HCT116 (cell line): ENCODE data around the gene TMEM41A. TPM values are rescaled to one million over a fixed set of nuclear protein-coding genes. Genes with fewer than 3 reads are reported as not detected.

Experiments used
- ATAC-seq: fragments of 200-7000 bp; cut with Tn5 transposase; 2 replicates; pipeline ENCODE4 v1.9.1; 2020; ENCODE audit warnings: mild to moderate bottlenecking, moderate library complexity
- BruUV-seq: library from RNA; stranded (reverse); fragments of 400-500 nt; replicated peaks from 2 replicates; lab custom pipeline; 2021; lab: Mats Ljungman, UMichigan
- CTCF ChIA-PET: fragments of 300-600 bp; sonication (Branson Sonifier 250); formaldehyde crosslinking; loops from one replicate; lab custom pipeline; 2021; ENCODE audit warnings: antibody characterized with exemption; lab: Charles Lee
- POLR2A ChIA-PET: fragments of 300-600, 350-600 bp; sonication (Branson Sonifier 250); formaldehyde crosslinking; loops from one replicate; lab custom pipeline; 2021; ENCODE audit warnings: antibody characterized with exemption; lab: Charles Lee
- RAD21 ChIA-PET, 2 experiments: fragments of 300-600 bp; sonication (Branson Sonifier 250); formaldehyde crosslinking; loops; one replicate each; lab custom pipeline; 2023; ENCODE audit warnings: low total read pairs in 2 of 2; ENCODE audit not compliant: uncharacterized antibody in 2 of 2, unreplicated experiment in 2 of 2, low non-redundant PET in 1 of 2; lab: Charles Lee
- DNase-seq: peaks from one replicate; pipeline ENCODE4 v3.0.0-alpha.2; 2010; ENCODE audit warnings: low read depth, low spot score
- H2AFZ ChIP-seq: fragments of 200-600 bp; shearing (Covaris generic), sonication (generic); 2 replicates; pipeline ENCODE4 v1.6.1; 2017; ENCODE audit warnings: low read depth, mixed run types, mixed read lengths, antibody characterized with exemption, low read length; ENCODE audit not compliant: poor library complexity, severe bottlenecking
- H3K27ac ChIP-seq: 2 replicates; pipeline ENCODE4 v1.5.1; 2012; ENCODE audit warnings: low read depth, low read length
- H3K27me3 ChIP-seq: fragments of 200-600 bp; sonication (generic); 2 replicates; pipeline ENCODE4 v1.6.1; 2016; ENCODE audit warnings: mixed run types, low read length, mixed read lengths; ENCODE audit not compliant: insufficient read depth
- H3K36me3 ChIP-seq, 2 experiments: fragments of 200-500 bp in 1 of 2; fragments of 200-600 bp in 1 of 2; sonication (Bioruptor generic) in 1 of 2; sonication (generic) in 1 of 2; 2 replicates each; pipeline versions ENCODE4 v1.5.1 to v1.6.1; 2014 to 2016; ENCODE audit warnings: low read length in 2 of 2, inconsistent platforms in 1 of 2, mixed read lengths in 1 of 2, mixed run types in 1 of 2; ENCODE audit not compliant: insufficient read depth in 2 of 2, control insufficient read depth in 1 of 2
- H3K4me1 ChIP-seq, 2 experiments: fragments of 200-600 bp in 1 of 2; sonication (generic) in 1 of 2; 2 replicates each; pipeline versions ENCODE4 v1.5.1 to v1.6.1; 2012 to 2017; ENCODE audit warnings: low read length in 2 of 2, inconsistent platforms in 1 of 2, mild to moderate bottlenecking in 1 of 2, mixed read lengths in 1 of 2, mixed run types in 1 of 2, moderate library complexity in 1 of 2; ENCODE audit not compliant: insufficient read depth in 2 of 2, control insufficient read depth in 1 of 2
- H3K4me2 ChIP-seq: fragments of 200-600 bp; sonication (generic); 2 replicates; pipeline ENCODE4 v1.6.1; 2017; ENCODE audit warnings: mixed run types, low read length, mixed read lengths
- H3K4me3 ChIP-seq, 2 experiments: fragments of 200-600 bp in 1 of 2; sonication (generic) in 1 of 2; replicated peaks in 1 of 2; 2 replicates each; pipeline ENCODE4 v1.5.1; 2011 to 2016; ENCODE audit warnings: low read length in 2 of 2, control low read depth in 1 of 2, low read depth in 1 of 2, mild to moderate bottlenecking in 1 of 2, mixed read lengths in 1 of 2, mixed run types in 1 of 2
- H3K79me2 ChIP-seq: fragments of 200-600 bp; sonication (generic); 2 replicates; pipeline ENCODE4 v1.6.1; 2017; ENCODE audit warnings: mild to moderate bottlenecking, mixed run types, low read length, moderate library complexity, mixed read lengths; ENCODE audit not compliant: insufficient read depth
- H3K9ac ChIP-seq: fragments of 200-600 bp; sonication (generic); 2 replicates; pipeline ENCODE4 v1.6.1; 2016; ENCODE audit warnings: low read length, mixed read lengths
- H3K9me2 ChIP-seq: fragments of 200-600 bp; sonication (generic), shearing (Covaris generic); 2 replicates; pipeline ENCODE4 v1.6.1; 2017; ENCODE audit warnings: mixed run types, mild to moderate bottlenecking, moderate library complexity; ENCODE audit not compliant: insufficient read depth
- H3K9me3 ChIP-seq, 2 experiments: fragments of 200-500 bp in 1 of 2; fragments of 200-600 bp in 1 of 2; sonication (Bioruptor generic) in 1 of 2; sonication (generic) in 1 of 2; 2 replicates each; pipeline ENCODE4 v1.6.1; 2014 to 2017; ENCODE audit warnings: low read length in 2 of 2, mixed read lengths in 2 of 2, inconsistent platforms in 1 of 2, low read depth in 1 of 2, mild to moderate bottlenecking in 1 of 2, mixed run types in 1 of 2, moderate library complexity in 1 of 2; ENCODE audit not compliant: control insufficient read depth in 1 of 2, insufficient read depth in 1 of 2
- H4K20me1 ChIP-seq: fragments of 200-600 bp; sonication (generic), shearing (Covaris generic); 2 replicates; pipeline ENCODE4 v1.6.1; 2017; ENCODE audit warnings: mixed run types, mild to moderate bottlenecking, moderate library complexity; ENCODE audit not compliant: insufficient read depth
- CBX3 ChIP-seq: IDR thresholded peaks from 2 replicates; pipeline ENCODE4 v1.6.1; 2012; ENCODE audit warnings: low read depth
- CEBPB ChIP-seq: IDR thresholded peaks from 2 replicates; pipeline ENCODE4 v1.6.1; 2012; ENCODE audit warnings: low read depth
- CTCF ChIP-seq, 3 experiments: fragments of 200-600 bp in 1 of 3; sonication (generic) in 1 of 3; IDR thresholded peaks in 2 of 3; conservative IDR thresholded peaks in 1 of 3; 2 replicates each; pipeline ENCODE4 v1.5.1; 2012 to 2017; ENCODE audit warnings: low read depth in 2 of 3, low read length in 2 of 3, antibody characterized with exemption in 1 of 3, borderline replicate concordance in 1 of 3, control low read depth in 1 of 3, mild to moderate bottlenecking in 1 of 3, mixed read lengths in 1 of 3, mixed run types in 1 of 3, moderate library complexity in 1 of 3; ENCODE audit not compliant: insufficient read depth in 1 of 3
- EGR1 ChIP-seq: IDR thresholded peaks from 2 replicates; pipeline ENCODE4 v1.6.1; 2012; ENCODE audit warnings: low read depth
- ELF1 ChIP-seq: IDR thresholded peaks from 2 replicates; pipeline ENCODE4 v1.6.1; 2012; ENCODE audit warnings: low read depth, borderline replicate concordance
- EZH2 ChIP-seq: fragments of 200-600 bp; sonication (generic); IDR thresholded peaks from 2 replicates; pipeline ENCODE4 v1.6.1; 2017; ENCODE audit warnings: antibody characterized with exemption, mixed run types
- EZH2phosphoT487 ChIP-seq: fragments of 200-600 bp; IDR thresholded peaks from 2 replicates; pipeline ENCODE4 v1.6.1; 2018; ENCODE audit warnings: antibody characterized with exemption, borderline replicate concordance
- FOSL1 ChIP-seq: IDR thresholded peaks from 2 replicates; pipeline ENCODE4 v1.6.1; 2012; ENCODE audit warnings: low read depth
- JUND ChIP-seq: IDR thresholded peaks from 2 replicates; pipeline ENCODE4 v1.6.1; 2012
- MAX ChIP-seq: IDR thresholded peaks from 2 replicates; pipeline ENCODE4 v1.6.1; 2012
- POLR2A ChIP-seq: IDR thresholded peaks from 2 replicates; pipeline ENCODE4 v1.7.0; 2011; ENCODE audit warnings: borderline replicate concordance; ENCODE audit not compliant: insufficient read depth, insufficient read length; ENCODE audit errors: extremely low read depth
- POLR2AphosphoS5 ChIP-seq: IDR thresholded peaks from 2 replicates; pipeline ENCODE4 v1.6.1; 2011; ENCODE audit warnings: mild to moderate bottlenecking, low read depth, low read length, moderate library complexity
- RAD21 ChIP-seq: IDR thresholded peaks from 2 replicates; pipeline ENCODE4 v1.6.1; 2012; ENCODE audit warnings: low read depth, mild to moderate bottlenecking
- SP1 ChIP-seq: IDR thresholded peaks from 2 replicates; pipeline ENCODE4 v1.6.1; 2012; ENCODE audit warnings: low read depth
- SRF ChIP-seq: IDR thresholded peaks from 2 replicates; pipeline ENCODE4 v1.6.1; 2012; ENCODE audit warnings: low read depth
- ZBTB33 ChIP-seq: IDR thresholded peaks from 2 replicates; pipeline ENCODE4 v1.6.1; 2011; ENCODE audit warnings: mild to moderate bottlenecking, low read length, moderate library complexity; ENCODE audit not compliant: insufficient replicate concordance; ENCODE audit errors: extremely low read depth
- ZFX ChIP-seq: fragments of 450-650 bp; IDR thresholded peaks from 2 replicates; pipeline ENCODE4 v1.6.1; 2017
- intact Hi-C: fragments of 100-400 bp; cut with micrococcal nuclease; formaldehyde crosslinking; loops from 2 replicates; pipeline ENCODE4 v1.10.0; 2022
- total RNA-seq: library from RNA; stranded (reverse); gene quantifications from one replicate; pipeline ENCODE4 v1.2.1, GENCODE V29; 2021; ENCODE audit not compliant: unreplicated experiment

TMEM41A gene
- total RNA-seq, 1 experiment from 2014 or later = 25.4 TPM

- Histone ChIP-seq H3K9ac (no peak overlapping the region), H4K20me1 (no peaks in the 10 kb centered on the region), H3K4me3 (no peak overlapping the region), H3K27me3 (no peaks in the 10 kb centered on the region), H3K4me2 (no peak overlapping the region), H3K9me2 (no peaks in the 10 kb centered on the region), H3K79me2 (peaks cover 3% of the 10 kb centered on the region; the same call in 1 of the 2 replicates), H2AFZ (no peak overlapping the region), H3K4me1 (no peaks in the 10 kb centered on the region), H3K36me3 (peaks cover 30 to 32% of the 10 kb centered on the region in 2 experiments; a peak in 3 of 4 replicates), H3K9me3 (no peaks in the 10 kb centered on the region), H3K27ac (no peak overlapping the region)
- ATAC-seq (no peak), DNase-seq (no peak)
- ChIA-PET POLR2A (no interaction called here), RAD21 (no interaction called here), CTCF (no interaction called here)
- BruUV-seq = no TSS peak
- TF ChIP-seq SRF (no peak), ZBTB33 (no peak), CEBPB (no peak), POLR2A (no peak), CBX3 (no peak), EZH2phosphoT487 (no peak), RAD21 (no peak), CTCF (IDR thresholded peaks at IDR 0.05 in 2 of 3, conservative IDR thresholded peaks at IDR 0.05 in 1 of 3; ENCODE audit: borderline replicate concordance in 1 of 3, insufficient read depth in 1 of 3, low read depth in 2 of 3, low read length in 2 of 3) (no peak), POLR2AphosphoS5 (no peak), FOSL1 (no peak), ELF1 (no peak), EGR1 (no peak), EZH2 (no peak), MAX (no peak), JUND (no peak), SP1 (no peak), ZFX (no peak)
- intact Hi-C loops = no loop called here
These were observed 8.6 kb downstream of the TMEM41A start for GRCh38 chr3:185490241-185490640.
